HG02852 (cell line): ENCODE data around the gene CDHR5.

Experiments used
- ATAC-seq: cut with Tn5 transposase; IDR thresholded peaks from one replicate; pipeline ENCODE4 v1.9.1; 2021; ENCODE audit warnings: mild to moderate bottlenecking, moderate library complexity; ENCODE audit not compliant: unreplicated experiment

CDHR5 gene

DNA sequence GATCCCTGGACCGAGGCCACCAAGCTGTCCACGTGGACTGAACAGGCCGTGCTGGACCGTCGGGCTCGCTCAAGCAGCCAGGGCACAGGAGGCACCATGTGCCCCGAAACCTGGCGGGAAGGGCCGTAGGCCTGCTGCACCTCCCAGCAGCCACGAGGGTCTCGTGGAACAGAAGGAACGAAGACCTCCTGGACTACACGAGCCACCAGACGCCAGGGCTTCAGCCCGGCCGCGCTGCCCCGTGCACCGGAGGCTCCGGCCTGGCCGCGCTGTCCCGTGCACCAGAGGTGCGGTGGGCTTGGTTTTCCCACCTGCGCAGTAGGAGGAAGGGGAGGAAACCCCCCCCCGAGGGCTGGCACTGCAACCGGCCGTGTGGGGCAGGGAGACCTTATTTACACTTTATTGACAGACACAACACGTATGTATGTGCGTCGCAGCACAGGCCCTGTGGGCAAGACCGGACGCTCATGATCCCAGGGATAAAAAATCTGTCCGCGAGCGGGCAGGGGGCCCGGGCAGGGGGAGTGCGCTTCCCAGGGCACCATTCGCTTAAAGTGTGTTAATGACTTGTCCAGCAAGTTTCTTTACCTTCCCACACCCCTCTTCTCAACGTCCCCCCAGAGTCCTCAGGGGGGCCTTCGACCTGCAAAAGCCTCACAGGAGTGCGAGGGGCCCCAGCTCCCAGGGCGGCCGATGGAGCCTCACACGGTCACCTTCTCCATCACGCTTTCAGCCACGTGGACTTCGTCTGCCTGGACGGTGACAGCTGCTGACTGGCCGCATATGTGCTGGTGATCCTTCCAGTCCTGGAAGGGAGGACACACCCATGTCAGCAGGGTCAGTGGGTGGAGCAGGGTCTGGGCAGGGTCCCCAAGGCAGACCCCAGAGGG, 19.3 kb upstream of the CDHR5 start:
- ATAC-seq: no peak

DNA sequence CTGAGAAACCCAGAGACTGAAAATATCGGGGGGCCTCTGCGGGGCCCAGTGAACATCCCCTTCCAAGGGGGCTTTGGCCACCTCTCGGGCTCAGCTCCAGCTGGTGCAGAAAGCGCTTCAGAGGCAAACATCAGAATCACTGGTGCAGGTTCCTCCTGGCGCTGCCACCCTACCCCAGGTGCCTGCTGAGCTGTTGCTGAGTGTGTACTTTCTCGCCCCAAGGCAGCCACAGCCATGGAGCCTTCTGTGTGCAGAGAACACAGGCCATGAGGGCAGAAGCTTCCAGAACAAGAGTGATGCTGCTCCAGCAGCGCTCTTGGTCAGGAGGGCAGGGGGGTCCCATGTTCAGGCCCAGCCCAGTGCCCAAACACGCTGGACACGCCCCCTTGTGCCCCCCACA, 18.6 kb upstream of the CDHR5 start:
- no peak for ATAC-seq

DNA sequence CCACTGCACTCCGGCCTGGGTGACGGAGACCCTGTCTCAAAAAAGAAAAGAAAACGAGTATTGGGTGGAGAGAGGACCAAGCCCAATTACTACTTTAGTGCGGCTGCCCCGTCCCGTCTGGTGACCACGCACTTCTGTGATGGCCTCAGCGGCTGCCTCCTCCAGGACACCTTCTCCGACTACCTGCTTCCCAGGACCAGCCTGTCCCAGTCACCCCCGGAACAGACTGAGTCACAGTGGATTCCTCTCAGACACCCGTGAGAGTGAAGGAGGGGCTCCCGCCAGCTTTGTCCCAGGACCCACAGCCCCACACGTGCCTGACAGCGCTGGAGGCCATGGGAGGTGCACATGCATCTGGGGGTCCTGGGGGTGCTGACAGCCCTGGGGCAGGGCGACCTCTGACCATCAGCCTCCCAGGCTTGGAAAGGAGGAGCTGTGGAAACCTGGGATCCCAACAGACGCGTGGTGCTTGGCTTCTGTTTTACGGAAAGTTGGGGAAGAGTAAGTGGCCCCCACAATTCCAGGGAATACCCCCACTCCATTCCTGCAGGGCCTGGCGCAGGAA, 17.1 kb upstream of the CDHR5 start:
- ATAC-seq: no peak

GRCh38 chr11:640021-640706, 15.4 kb upstream of the CDHR5 start:
- ATAC-seq: no peak

DNA sequence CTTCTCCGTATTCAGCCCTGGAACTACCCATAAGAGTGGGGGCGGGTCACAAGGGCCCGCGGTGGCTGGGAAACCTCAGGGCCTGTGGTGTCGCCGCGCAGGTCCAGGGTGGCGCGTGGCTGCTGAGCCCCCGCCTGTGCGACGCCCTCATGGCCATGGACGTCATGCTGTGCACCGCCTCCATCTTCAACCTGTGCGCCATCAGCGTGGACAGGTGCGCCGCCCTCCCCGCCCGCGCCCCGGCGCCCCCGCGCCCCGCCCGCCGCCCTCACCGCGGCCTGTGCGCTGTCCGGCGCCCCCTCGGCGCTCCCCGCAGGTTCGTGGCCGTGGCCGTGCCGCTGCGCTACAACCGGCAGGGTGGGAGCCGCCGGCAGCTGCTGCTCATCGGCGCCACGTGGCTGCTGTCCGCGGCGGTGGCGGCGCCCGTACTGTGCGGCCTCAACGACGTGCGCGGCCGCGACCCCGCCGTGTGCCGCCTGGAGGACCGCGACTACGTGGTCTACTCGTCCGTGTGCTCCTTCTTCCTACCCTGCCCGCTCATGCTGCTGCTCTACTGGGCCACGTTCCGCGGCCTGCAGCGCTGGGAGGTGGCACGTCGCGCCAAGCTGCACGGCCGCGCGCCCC, 14.7 kb upstream of the CDHR5 start:
- no peak for ATAC-seq

DNA sequence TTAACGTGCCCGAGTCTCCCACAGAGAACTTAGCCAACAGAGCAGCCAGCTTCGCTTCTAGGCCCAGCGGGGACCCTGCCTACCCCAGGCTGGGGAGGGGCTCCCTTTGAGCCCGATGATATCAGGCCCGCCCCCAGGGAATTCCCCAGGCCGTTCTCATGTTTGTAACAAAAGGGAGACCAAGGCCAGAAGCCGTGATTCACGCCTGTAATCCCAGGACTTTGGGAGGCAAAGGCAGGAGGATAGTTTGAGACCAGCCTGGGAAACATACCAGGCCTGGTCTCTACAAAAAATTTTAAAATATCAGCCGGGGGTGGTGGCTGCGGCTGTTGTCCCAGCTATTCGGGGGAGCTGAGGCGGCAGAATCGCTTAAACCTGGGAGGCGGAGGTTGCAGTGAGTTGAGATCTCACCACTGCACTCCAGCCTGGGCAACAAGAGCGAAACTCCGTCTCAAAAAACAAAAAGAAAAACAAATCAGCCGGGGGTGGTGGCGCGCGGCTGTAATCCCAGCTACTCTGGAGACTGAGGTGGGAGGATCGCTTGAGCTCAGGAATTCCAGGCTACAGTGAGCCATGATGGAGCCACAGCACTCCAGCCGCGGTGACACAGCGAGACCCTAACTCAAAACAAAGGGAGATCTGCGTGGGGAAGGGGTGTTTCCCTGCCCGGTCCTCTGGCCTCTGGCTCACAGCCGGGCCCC, 14.0 kb upstream of the CDHR5 start:
- ATAC-seq: no peak

- ATAC-seq: no peak
These were observed 13.1 kb upstream of the CDHR5 start for GRCh38 chr11:637593-638521.

GRCh38 chr11:637333-637592, 12.5 kb upstream of the CDHR5 start:
- ATAC-seq: no peak

DNA sequence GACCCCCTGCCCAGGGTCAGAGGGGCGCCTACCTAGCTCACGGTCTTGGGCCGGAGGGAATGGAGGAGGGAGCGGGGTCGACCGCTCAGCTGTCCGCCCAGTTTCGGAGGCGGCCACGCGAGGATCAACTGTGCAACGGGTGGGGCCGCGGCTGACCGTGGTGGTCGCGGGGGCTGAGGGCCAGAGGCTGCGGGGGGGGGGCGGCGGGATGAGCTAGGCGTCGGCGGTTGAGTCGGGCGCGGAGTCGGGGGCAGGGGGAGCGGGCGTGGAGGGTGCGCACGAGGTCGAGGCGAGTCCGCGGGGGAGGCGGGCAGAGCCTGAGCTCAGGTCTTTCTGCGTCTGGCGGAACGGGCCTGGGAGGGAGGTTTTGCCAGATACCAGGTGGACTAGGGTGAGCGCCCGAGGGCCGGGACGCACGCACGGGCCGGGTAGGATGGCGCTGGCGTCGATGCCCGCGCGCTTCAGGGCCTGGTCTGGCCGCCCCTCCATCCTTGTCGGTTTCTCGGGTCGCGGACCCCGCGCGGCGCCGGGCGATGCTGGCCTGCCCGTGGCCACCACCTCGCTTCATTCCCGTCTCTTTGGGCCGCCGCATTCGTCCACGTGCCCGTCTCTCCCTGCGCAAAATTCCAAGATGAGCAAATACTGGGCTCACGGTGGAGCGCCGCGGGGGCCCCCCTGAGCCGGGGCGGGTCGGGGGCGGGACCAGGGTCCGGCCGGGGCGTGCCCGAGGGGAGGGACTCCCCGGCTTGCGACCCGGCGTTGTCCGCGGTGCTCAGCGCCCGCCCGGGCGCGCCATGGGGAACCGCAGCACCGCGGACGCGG, 12.0 kb upstream of the CDHR5 start, which contains the start of gene DRD4:
Gene DRD4 (plus strand): TSS at position 759 of the 822 bp plus-strand sequence. CDS start 36 bp downstream, at position 795.
- ATAC-seq: no peak

- ATAC-seq: no peak
These were observed 11.3 kb upstream of the CDHR5 start for GRCh38 chr11:635945-636510.

DNA sequence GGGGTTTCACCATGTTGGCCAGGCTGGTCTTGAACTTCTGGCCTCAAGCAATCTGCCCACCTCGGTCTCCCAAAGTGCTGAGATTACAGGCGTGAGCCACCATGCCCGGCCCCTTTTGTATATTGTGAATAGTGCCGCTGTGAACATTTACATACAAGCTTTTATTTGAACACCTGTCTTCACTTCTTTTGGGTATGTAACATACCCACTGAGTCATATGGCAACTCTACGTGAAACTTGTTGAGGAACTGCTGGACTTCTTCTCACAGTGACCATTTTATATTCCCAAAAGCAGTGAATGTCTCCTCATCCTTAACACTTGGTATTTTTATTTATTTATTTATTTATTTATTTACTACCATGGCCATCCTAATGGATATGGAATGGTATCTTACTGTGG, 6.1 kb upstream of the CDHR5 start:
- ATAC-seq: no peak

GRCh38 chr11:629237-629583, 4.5 kb upstream of the CDHR5 start:
- no peak for ATAC-seq

- ATAC-seq: no peak
These were observed 3.3 kb upstream of the CDHR5 start for GRCh38 chr11:628056-628455.

- ATAC-seq: no peak
These were observed 2.5 kb upstream of the CDHR5 start for GRCh38 chr11:627308-627576.

- no peak for ATAC-seq
These were observed 1.9 kb upstream of the CDHR5 start, which contains the start of gene SCT for GRCh38 chr11:626475-627307. TSS of gene SCT (minus strand) at chr11:627181. CDS start at chr11:627143, 38 bp downstream.

GRCh38 chr11:625636-626268, 997 bp upstream of the CDHR5 start:
- no peak for ATAC-seq

GRCh38 chr11:623999-624704, 603 bp downstream of the CDHR5 start:
- no peak for ATAC-seq
